OCI-LY7 (cell line): ENCODE results near the gene FAM118A. TPM values are rescaled to one million over a fixed set of nuclear protein-coding genes. Genes with fewer than 3 reads are reported as not detected.

ENCODE experiments used
- BruUV-seq: library from RNA; stranded (reverse); fragments of 400-500 nt; replicated peaks from 2 replicates; lab custom pipeline; 2021; lab: Mats Ljungman, UMichigan
- CTCF ChIA-PET: fragments of 300-600 bp; sonication (Branson Sonifier 250); formaldehyde crosslinking; loops from one replicate; lab custom pipeline; 2022; ENCODE audit warnings: antibody characterized with exemption; ENCODE audit not compliant: unreplicated experiment; lab: Charles Lee
- POLR2A ChIA-PET: fragments of 300-600 bp; sonication (Branson Sonifier 250); formaldehyde crosslinking; loops from one replicate; lab custom pipeline; 2022; ENCODE audit warnings: antibody characterized with exemption; lab: Charles Lee
- DNase-seq: peaks from one replicate; pipeline ENCODE4 v3.0.0-alpha.2; 2015; ENCODE audit warnings: low spot score
- H2AFZ ChIP-seq: fragments of 200-600 bp; sonication (generic), shearing (Covaris generic); 2 replicates; pipeline ENCODE4 v1.6.1; 2014; ENCODE audit warnings: mild to moderate bottlenecking, antibody characterized with exemption, low read length, moderate library complexity
- H3K27ac ChIP-seq: fragments of 200-600 bp; sonication (generic); 2 replicates; pipeline ENCODE4 v1.5.1; 2014; ENCODE audit warnings: mixed run types, low read depth, mild to moderate bottlenecking, moderate library complexity, low read length, inconsistent platforms; ENCODE audit not compliant: poor library complexity, severe bottlenecking
- H3K36me3 ChIP-seq: fragments of 200-600 bp; sonication (generic); 2 replicates; pipeline ENCODE4 v1.6.1; 2014; ENCODE audit warnings: mild to moderate bottlenecking, antibody characterized with exemption, low read length, moderate library complexity, mixed read lengths; ENCODE audit not compliant: insufficient read depth
- H3K4me1 ChIP-seq: fragments of 200-600 bp; sonication (generic); 2 replicates; pipeline ENCODE4 v1.5.1; 2014; ENCODE audit warnings: mild to moderate bottlenecking, low read length; ENCODE audit not compliant: insufficient read depth, poor library complexity, severe bottlenecking
- H3K4me2 ChIP-seq: fragments of 200-600 bp; sonication (generic); 2 replicates; pipeline ENCODE4 v1.6.1; 2014; ENCODE audit warnings: mild to moderate bottlenecking, low read length
- H3K4me3 ChIP-seq: fragments of 200-600 bp; sonication (generic); 2 replicates; pipeline ENCODE4 v1.5.1; 2014; ENCODE audit warnings: mild to moderate bottlenecking, low read depth, low read length; ENCODE audit not compliant: poor library complexity, severe bottlenecking
- H3K79me2 ChIP-seq: fragments of 200-600 bp; sonication (generic); 2 replicates; pipeline ENCODE4 v1.6.1; 2016; ENCODE audit warnings: low read depth, mild to moderate bottlenecking, low read length, moderate library complexity, mixed read lengths; ENCODE audit not compliant: insufficient read depth
- H3K9me2 ChIP-seq: fragments of 200-600 bp; sonication (generic); 2 replicates; pipeline ENCODE4 v1.6.1; 2016; ENCODE audit warnings: mild to moderate bottlenecking, low read length, mixed read lengths; ENCODE audit not compliant: insufficient read depth
- H3K9me3 ChIP-seq: fragments of 200-600 bp; sonication (generic); 2 replicates; pipeline ENCODE4 v1.6.1; 2014; ENCODE audit warnings: mild to moderate bottlenecking, mixed run types, low read length, mixed read lengths
- H4K20me1 ChIP-seq: fragments of 200-600 bp; sonication (generic); 2 replicates; pipeline ENCODE4 v1.6.1; 2014; ENCODE audit warnings: mild to moderate bottlenecking, antibody characterized with exemption, low read length, moderate library complexity, mixed read lengths; ENCODE audit not compliant: insufficient read depth
- EZH2phosphoT487 ChIP-seq: fragments of 200-600 bp; sonication (generic); IDR thresholded peaks from 2 replicates; pipeline ENCODE4 v1.6.1; 2018; ENCODE audit warnings: low read depth, borderline replicate concordance, mild to moderate bottlenecking, mixed run types, antibody characterized with exemption, low read length, moderate library complexity, mixed read lengths
- intact Hi-C: fragments of 100-400 bp; cut with micrococcal nuclease; formaldehyde crosslinking; loops from one replicate; pipeline ENCODE4 v1.10.0; 2022; ENCODE audit not compliant: unreplicated experiment
- total RNA-seq, 2 experiments: library from RNA; depleted of rRNA in 1 of 2; stranded (reverse); fragments of >200 nt in 1 of 2; shearing (Covaris generic) in 1 of 2; gene quantifications; 2 replicates each; pipeline ENCODE4 v1.2.3, GENCODE V29; 2014 to 2022
- TF ChIP-seq, protein P1 (sequence below): fragments of 200-600 bp; sonication (generic); conservative IDR thresholded peaks from 2 replicates; pipeline ENCODE4 v1.5.1; 2014; ENCODE audit warnings: mild to moderate bottlenecking, antibody characterized with exemption, low read length, moderate library complexity, mixed read lengths

FAM118A gene
- total RNA-seq, 2 experiments from 2014 or later = 27.6 to 41.5 TPM

DNA sequence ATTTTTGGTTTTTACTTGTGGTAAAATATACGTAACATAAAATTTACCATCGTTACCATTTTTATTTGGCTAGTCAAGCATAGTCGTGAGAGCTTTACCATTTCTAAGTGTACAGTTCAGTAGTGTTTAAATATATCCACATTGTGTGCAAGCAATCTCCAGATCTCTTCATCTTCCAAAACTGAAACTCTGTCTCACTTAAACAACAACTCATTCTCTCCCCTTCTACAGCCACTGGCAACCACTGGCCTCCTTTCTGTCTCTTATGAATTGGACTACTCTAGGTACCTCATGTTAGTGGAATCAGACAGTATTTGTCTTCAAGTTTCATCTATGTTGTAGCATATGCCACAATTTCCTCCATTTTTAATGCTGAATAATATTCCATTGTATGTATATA lies 66.3 kb downstream of the FAM118A start:
- BruUV-seq = no TSS peak
- Histone ChIP-seq H3K36me3 (no peaks in the 10 kb centered on the region), H3K9me3 (no peaks in the 10 kb centered on the region), H3K9me2 (no peaks in the 10 kb centered on the region), H3K27ac (no peak overlapping the region), H3K4me1 (no peaks in the 10 kb centered on the region), H3K79me2 (no peaks in the 10 kb centered on the region), H3K4me3 (no peak overlapping the region), H2AFZ (no peak overlapping the region), H3K4me2 (no peak overlapping the region), H4K20me1 (no peaks in the 10 kb centered on the region)
- intact Hi-C loops = no loop called here
- DNase-seq = no peak
- ChIA-PET CTCF (no interaction called here), POLR2A (no interaction called here)
- TF ChIP-seq, protein P1, sequence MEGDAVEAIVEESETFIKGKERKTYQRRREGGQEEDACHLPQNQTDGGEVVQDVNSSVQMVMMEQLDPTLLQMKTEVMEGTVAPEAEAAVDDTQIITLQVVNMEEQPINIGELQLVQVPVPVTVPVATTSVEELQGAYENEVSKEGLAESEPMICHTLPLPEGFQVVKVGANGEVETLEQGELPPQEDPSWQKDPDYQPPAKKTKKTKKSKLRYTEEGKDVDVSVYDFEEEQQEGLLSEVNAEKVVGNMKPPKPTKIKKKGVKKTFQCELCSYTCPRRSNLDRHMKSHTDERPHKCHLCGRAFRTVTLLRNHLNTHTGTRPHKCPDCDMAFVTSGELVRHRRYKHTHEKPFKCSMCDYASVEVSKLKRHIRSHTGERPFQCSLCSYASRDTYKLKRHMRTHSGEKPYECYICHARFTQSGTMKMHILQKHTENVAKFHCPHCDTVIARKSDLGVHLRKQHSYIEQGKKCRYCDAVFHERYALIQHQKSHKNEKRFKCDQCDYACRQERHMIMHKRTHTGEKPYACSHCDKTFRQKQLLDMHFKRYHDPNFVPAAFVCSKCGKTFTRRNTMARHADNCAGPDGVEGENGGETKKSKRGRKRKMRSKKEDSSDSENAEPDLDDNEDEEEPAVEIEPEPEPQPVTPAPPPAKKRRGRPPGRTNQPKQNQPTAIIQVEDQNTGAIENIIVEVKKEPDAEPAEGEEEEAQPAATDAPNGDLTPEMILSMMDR = no peak
- no peak for TF ChIP-seq EZH2phosphoT487

DNA sequence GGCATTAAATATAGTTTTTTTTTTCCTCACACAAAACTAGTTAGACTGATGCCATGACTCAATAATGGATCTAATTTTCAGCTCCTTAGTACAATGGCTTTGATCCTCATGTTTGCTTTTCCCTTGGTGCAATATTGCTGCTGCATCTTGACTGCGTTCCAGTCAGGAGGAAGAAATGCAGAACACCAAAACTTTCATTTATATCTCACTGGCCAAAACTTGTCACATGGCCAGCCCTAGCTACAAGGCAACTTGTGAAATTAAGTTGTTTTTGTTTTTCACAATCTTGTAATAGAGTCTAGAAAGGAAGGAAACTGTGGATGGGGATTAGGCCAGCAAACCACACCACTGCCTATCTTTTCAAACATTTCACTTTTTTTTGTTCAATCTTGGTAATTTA lies 67.0 kb downstream of the FAM118A start:
- CTCF ChIA-PET = no interaction called here
- no peaks in the 10 kb centered on the region for H3K9me3 ChIP-seq

DNA sequence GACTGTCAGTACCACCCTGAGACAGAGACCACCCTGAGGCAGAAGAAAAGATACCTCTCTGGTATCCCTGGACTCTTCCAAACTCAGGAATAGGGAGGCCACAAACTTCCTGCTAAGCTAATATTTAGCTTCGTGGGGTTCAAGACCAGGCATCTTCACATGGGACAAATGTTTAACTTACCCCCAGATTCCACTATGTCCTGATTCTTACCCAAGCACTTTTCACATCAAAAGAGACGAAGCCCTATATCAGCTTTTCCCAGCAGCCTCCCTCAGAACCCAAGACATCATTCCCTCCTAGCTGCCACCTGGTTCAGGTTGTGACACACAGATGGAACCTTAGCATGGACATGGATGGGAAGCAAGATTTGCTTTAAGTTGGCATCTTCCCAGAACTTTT lies 71.6 kb downstream of the FAM118A start:
- no peaks in the 10 kb centered on the region for H3K4me1 ChIP-seq
- no peak overlapping the region for H2AFZ ChIP-seq
- no peak for TF ChIP-seq EZH2phosphoT487
- TF ChIP-seq, protein P1 = no peak
- no peaks in the 10 kb centered on the region for H3K9me2 ChIP-seq
- H3K27ac ChIP-seq = no peak overlapping the region
- no peak overlapping the region for H3K4me2 ChIP-seq
- CTCF ChIA-PET = no interaction called here
- POLR2A ChIA-PET = no interaction called here
- intact Hi-C loops = no loop called here
- no peak overlapping the region for H3K4me3 ChIP-seq
- no peaks in the 10 kb centered on the region for H3K9me3 ChIP-seq
- no peaks in the 10 kb centered on the region for H4K20me1 ChIP-seq
- no peaks in the 10 kb centered on the region for H3K36me3 ChIP-seq
- BruUV-seq = no TSS peak
- no peaks in the 10 kb centered on the region for H3K79me2 ChIP-seq
- DNase-seq = no peak

More for the DNA sequence above, 67.0 kb downstream of the FAM118A start:
- no peak overlapping the region for H3K27ac ChIP-seq
- no peaks in the 10 kb centered on the region for H3K79me2 ChIP-seq
- no TSS peak for BruUV-seq
- intact Hi-C loops = no loop called here
- no peak overlapping the region for H3K4me2 ChIP-seq
- H3K4me1 ChIP-seq = no peaks in the 10 kb centered on the region
- POLR2A ChIA-PET = no interaction called here
- DNase-seq = no peak
- no peak overlapping the region for H2AFZ ChIP-seq
- TF ChIP-seq, protein P1 = no peak
- TF ChIP-seq EZH2phosphoT487 = no peak
- no peak overlapping the region for H3K4me3 ChIP-seq
- H4K20me1 ChIP-seq = no peaks in the 10 kb centered on the region
- H3K9me2 ChIP-seq = no peaks in the 10 kb centered on the region
- no peaks in the 10 kb centered on the region for H3K36me3 ChIP-seq
